HG03097 (cell line): ENCODE measurements around the gene TRIM39.

Experiments used
- ATAC-seq: cut with Tn5 transposase; IDR thresholded peaks from one replicate; pipeline ENCODE4 v1.9.1; 2021; ENCODE audit not compliant: unreplicated experiment, low FRiP score

Gene TRIM39

DNA sequence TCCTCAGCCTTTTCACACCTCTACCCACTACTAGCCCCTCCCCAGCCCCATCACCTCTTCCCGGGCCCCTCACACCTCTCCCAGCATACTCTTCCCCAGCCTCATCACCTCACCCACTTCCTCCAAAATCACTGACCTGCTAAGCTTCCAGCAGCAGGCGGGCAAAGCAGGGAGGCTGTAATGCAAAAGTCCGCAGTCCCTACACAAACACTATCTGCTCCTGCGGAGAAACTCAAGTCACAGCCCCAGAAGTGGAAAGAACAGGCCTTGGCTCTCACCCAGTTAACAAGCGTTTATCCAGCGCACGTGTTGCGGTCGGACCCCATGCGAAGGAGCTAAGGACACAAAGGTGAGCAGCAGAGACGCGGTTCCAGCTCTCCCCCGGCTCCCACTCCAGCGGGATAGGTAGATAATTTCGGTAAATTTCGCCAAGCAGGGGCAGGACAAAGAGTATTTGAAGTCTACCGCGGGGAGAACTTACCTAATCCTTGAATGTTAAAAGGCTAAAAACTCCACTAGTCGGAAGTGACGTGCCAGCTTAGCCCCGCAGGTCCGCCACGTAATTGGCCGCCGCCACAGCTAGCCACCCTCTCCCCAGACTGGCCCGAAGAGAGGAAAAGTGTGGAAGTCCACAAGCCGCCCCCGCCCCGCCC, 728 bp upstream of the TRIM39 start:
- peak; percentile 24 for ATAC-seq

DNA sequence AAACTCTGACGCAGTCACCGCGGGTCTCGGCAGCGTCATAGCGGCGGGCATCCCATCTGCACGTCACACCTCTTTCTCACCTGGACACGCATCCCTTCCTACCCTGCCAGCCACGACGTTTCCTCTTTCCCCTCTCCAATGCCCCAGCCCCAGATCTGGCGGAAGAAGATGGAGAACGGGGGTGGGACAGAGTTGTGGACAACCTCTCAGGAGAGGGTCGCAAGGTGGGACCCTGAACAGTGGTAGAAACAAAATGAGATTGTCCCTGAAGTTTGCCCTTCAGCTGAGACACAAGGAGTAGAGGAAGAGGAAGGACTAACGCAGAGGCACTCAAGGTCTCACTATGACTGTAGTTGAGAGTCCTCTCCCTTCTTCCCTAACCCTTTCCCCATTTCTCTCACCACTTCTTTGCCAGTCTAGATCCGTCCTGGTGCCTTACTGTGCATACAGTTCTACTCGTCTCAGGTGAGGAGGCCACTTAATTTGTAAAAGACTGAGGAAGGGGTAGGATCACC, 562 bp downstream of the TRIM39 start:
- no peak for ATAC-seq

DNA sequence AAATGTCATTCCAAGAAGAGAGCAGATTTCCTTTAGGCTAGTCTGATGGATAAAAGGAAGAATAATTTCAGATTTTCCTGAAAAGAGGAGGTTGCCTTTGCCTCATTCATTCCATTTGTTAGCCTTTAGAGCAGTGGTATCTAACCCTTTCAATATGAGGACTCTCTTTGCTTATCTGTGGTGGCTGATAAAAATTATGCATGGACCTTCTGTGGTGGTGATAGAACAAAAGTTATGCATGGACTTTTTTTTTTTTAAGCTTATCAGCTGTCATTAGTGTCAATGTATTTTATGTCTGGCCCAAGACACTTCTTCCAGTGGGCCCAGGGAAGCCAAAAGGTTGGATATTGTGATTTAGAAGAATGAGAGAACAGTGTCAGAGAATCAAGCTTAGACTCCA, 1.7 kb downstream of the TRIM39 start:
- ATAC-seq: no peak

DNA sequence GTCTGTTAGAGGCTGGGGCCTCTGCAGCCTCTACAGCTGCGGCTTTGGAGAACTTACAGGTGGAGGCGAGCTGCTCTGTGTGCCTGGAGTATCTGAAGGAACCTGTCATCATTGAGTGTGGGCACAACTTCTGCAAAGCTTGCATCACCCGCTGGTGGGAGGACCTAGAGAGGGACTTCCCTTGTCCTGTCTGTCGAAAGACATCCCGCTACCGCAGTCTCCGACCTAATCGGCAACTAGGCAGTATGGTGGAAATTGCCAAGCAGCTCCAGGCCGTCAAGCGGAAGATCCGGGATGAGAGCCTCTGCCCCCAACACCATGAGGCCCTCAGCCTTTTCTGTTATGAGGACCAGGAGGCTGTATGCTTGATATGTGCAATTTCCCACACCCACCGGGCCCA, 2.6 kb downstream of the TRIM39 start:
- ATAC-seq: no peak

DNA sequence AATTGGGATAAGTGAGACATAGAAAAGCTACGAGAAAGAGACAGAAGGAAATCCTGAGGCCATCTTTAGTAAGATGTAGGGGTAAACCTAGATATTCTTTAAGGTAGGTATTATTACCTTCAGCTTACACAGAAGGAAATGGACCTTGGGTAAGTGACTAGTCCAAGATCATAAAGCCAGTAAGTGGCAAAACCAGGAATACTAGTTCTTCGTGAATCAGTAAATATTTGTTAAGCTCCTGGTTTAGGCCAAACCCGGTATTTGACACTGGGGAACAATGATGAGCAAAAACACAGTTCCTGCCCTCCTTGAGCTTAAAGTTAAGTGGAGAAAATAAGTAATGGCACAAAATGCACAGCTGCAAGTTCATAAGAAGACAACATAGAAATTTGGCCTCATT, 5.3 kb downstream of the TRIM39 start:
- ATAC-seq: no peak

- ATAC-seq: no peak
Measured at GRCh38 chr6:30334075-30334783, 7.5 kb downstream of the TRIM39 start.

- ATAC-seq: no peak
Measured at GRCh38 chr6:30340589-30341054, 13.9 kb downstream of the TRIM39 start.

DNA sequence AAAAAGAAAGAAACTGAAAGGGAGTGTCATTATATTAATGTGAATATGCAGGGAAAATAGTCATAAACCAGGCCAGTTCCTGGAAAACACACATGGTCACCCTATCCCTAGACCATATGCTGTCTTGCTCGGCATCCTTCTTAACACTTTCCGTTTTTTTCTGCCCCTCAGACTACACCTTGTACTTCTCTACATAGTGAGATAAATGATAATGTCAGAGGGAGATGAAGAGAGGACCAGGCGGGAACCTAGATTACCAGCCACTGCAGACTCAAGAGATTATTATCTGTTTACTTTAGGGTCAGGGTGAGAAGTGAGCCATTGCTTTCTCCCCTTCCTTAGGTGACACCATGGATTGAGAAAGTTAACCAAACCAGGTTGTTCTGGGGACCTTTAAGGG, 14.5 kb downstream of the TRIM39 start:
- ATAC-seq: no peak

GRCh38 chr6:30341728-30342127, 15.0 kb downstream of the TRIM39 start:
- no peak for ATAC-seq

GRCh38 chr6:30344191-30344867, 17.6 kb downstream of the TRIM39 start:
- no peak for ATAC-seq

DNA sequence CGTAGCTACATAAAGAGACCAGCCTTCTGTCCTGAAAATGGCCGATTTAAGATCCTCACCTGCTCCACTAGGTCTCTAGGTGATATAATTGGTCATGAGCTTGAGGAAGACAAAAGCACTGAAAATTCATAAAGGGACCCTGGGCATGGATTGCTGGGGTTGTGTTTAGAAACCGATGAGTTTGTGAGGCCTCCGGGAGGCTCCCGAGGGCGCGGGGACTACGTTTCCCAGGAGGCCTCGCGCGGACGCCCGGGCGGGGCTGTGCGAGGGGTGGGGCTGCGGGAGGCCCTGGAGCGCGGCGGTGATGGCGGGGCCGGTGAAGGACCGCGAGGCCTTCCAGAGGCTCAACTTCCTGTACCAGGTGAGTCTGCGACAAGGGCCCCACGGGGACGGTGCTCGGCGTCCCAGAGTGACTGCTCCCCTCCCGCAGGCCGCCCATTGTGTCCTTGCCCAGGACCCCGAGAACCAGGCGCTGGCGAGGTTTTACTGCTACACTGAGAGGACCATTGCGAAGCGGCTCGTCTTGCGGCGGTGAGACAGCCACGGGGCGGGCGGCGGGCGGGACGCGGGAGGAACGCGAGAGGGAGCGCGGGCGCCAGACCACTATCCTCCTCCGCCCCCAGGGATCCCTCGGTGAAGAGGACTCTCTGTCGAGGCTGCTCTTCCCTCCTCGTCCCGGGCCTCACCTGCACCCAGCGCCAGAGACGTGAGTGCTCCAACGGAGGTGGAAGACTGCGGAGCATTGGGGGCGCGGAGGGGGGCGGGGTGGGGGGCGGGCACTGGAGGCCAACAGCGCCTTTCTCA, 18.3 kb downstream of the TRIM39 start, which contains the start of gene RPP21:
RPP21 (plus strand) TSS at position 289 of the 804 bp plus-strand sequence; CDS start at position 305, 16 bp downstream.
- peak; percentile 74 for ATAC-seq

- no peak for ATAC-seq
Measured at GRCh38 chr6:30345852-30346251, 19.1 kb downstream of the TRIM39 start.

GRCh38 chr6:30348957-30349356, 22.2 kb downstream of the TRIM39 start:
- ATAC-seq: no peak

DNA sequence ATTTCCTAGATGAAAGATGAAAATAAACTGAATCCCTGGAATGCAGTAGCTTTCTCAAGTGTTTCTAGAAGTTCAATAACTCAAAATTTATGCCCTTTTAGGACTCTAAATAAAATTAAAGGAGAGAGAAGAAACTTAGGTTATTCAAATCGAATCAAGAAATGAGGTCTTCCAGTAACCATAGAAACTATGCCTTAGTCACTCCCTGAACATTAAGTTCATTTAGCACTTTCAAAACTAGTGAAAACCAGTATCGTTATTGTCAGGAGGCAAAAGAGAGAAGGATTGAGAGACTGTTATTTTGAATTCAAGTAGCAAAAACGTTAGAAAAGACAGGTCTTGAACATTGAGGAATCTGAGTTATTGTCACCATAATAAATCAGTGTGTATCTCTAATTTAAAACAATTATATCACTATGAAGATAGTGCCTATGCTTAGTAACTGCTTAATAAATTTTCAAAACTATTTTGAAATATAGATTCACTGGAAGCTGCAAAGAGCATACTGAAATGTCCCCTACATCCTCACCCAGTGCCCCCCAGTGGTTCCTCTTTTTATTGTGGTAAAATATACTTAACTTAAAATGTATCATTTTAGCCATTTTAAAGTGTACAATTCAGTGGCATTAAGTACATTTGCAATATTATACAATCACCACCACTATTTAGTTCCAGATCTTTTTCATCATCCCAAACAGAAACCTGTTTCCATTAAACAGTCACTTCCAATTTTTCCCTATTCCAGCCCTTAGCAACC, 22.9 kb downstream of the TRIM39 start:
- no peak for ATAC-seq

DNA sequence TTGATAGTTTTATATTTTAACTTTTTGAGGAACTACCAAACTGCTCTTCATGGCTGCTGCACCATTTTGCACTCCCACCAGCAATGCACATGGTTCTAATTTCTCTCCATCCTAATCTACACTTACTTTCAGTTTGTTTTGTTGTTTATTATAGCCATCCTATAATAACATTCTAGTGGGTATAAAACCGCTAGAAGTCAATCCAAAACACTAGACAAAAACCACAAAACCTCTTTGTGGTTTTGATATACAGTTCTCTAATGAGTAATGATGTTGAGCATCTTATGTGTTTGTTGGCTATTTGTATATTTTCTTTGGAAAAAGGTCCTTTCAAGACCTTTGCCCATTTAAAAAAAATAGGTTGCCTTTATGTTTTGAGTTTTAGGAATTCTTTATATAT, 23.8 kb downstream of the TRIM39 start:
- no peak for ATAC-seq

- ATAC-seq: no peak
Measured at GRCh38 chr6:30352550-30352949, 25.8 kb downstream of the TRIM39 start.

DNA sequence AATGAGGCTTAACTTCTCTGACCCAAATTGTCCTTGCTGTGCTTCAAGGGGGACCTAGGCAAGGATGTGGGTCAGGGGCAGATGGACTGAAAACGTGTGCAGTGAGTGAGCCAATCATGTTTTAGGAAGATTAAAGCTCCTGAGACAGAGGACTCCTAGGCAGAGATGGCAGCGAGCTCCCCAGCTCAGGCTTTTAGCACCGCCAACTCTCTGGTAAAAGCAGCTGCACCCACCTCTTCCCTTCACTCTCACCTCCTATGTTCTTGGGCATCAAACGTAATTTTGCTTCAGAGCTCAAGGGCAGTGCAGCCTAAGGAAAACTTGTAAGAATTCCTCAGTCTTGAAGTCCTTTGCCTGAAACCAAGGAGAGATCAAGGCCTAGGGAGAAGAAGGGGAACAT, 28.6 kb downstream of the TRIM39 start:
- ATAC-seq: no peak

GRCh38 chr6:30356536-30356935, 29.8 kb downstream of the TRIM39 start:
- no peak for ATAC-seq

- no peak for ATAC-seq
Measured at GRCh38 chr6:30357678-30358540, 31.2 kb downstream of the TRIM39 start.
